ENCODE measurements around the gene ERBB2. TPM values are rescaled to one million over a fixed set of nuclear protein-coding genes. Genes with fewer than 3 reads are reported as not detected.

ERBB2 gene
- total RNA-seq (2014; rRNA removed; shearing (Covaris generic)) = 1.2 and 1.8 TPM in 2 replicates

DNA sequence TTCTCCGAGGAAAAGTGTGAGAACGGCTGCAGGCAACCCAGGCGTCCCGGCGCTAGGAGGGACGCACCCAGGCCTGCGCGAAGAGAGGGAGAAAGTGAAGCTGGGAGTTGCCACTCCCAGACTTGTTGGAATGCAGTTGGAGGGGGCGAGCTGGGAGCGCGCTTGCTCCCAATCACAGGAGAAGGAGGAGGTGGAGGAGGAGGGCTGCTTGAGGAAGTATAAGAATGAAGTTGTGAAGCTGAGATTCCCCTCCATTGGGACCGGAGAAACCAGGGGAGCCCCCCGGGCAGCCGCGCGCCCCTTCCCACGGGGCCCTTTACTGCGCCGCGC is at the start of gene ERBB2:
TSS of gene ERBB2 (plus strand) at position 247 of the 330 bp plus-strand sequence. CDS start 175 bp downstream, outside the sequence.
- DNase-seq (ENCODE audit: low read depth) = no peak

DNA sequence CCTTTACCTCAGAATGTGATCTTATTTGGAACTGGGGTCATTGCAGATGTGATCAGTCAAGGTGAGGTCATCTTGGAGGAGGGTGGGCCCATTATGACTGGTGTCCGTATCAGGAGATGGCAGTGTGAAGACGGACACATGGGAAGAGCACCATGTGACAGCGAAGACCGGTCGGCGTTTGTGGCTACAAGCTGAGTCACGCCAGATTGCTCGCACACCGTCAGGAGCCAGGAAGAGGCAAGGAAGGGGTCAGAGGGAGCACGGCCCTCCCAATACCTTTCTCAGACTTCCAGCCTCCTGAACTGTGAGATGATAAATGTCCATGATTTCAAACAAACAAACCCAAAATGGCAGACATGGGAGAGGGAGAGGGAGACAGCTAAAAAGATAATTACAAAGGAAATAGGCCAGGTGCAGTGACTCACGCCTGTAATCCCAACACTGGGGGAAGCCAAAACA is 49.7 kb upstream of the ERBB2 start:
- no peak for DNase-seq (ENCODE audit: low read depth)

DNA sequence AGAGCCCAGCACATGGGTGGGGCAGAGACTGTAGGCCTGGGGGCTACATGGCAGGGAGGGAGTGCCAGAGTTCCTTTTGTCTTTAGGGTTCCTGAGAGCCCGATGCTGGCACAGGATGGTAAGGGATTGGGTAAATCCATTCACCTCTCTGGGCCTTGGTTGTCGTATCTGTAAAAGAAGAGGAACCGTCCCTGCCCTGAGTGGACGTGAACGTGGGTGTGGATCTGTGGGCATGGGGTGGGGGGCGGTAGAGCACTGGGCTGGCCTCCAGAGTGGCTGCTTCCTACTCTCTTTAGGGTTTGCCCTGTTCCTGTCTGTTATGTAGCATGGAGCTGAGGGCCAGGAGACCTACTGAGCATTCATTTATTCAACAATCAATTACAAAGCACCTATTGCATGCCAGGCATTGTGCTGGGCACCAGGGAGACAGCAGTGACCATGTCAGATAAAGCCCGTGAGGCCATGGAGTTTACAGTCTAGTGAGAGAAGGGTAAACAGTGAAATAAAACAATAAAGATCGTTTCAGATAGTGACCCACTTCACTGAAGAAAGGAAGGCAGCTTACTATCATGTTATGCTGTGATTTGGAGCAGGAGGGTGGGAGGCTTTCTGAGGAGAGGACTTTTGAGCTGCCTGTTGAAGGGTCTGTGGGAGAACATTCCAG is 47.8 kb upstream of the ERBB2 start:
- DNase-seq (ENCODE audit: low read depth) = no peak

DNA sequence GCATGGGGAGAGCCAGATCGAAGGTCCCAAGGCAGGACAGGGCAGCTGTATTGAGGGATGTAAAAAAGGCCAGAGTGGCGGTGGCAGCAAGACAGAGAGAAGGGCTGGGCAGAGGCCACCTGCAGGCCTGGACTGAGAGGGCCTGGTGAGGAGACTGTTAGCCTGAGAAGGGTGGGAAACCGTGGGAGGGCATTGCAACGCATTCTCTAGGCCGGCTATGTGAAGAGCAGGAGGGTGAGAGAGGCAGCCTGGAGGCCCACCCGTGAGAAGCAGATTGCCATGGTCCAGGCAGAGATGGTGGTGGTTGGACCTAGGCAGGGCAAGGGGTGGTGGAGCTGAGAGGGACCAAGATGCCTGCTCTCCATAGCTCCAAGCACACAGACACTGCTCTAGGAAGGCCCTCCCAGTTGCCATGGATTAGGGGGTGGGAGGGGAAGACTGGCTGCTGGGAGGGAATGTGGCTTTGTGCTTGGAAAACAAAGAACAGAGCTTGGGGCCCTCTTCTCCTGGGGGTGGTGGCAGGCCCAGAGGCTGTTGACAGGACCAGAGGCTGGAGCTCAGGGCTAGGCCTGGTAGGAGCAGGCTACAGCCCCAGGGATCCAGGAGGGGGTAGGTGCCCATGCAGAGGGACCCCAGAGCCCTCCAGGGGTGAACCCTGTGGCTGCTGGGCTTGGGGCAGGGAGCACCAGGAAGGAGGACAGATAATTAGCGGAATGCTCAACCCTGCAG is 47.1 kb upstream of the ERBB2 start:
- DNase-seq (ENCODE audit: low read depth) = no peak

DNA sequence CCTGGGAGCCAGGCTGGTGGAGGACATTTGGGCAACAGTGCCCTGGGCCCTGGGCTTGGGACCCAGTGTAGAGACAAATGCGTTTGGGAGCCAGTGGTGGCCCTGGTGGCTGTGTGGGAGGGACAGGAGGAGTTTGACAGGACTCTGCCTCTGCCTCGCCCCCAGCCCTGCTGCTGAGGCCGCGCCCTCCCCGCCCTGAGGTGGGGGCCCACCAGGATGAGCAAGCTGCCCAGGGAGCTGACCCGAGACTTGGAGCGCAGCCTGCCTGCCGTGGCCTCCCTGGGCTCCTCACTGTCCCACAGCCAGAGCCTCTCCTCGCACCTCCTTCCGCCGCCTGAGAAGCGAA is 46.6 kb upstream of the ERBB2 start:
- DNase-seq (ENCODE audit: low read depth) = no peak

DNA sequence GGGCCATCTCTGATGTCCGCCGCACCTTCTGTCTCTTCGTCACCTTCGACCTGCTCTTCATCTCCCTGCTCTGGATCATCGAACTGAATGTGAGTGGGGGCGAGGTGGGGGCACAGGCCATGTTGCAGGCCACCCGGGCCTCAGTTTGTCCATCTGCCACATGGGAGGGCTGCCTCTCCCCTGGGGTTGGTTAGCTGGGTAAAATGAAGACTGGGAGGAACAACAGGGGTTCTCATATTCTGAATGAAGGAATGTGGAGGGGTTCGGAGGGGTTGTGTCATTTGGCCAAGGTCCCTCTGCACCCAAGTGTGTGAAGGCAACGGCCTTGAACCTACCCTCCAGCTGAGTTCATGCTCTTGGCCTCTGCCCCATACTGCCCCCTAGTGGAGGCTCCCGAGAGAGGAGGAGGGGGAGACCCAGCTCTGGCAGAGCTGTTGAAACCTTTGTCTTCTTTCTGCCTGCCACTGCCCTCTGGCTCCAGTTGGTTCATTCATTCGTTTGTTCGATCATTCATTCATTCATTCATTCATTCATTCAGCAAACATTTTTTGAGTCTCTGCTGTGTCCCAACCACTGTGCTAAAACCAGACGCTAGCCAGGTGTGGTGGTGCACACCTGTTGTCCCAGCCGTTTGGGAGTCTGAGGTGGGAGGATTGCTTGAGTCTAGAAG is 46.1 kb upstream of the ERBB2 start:
- DNase-seq (ENCODE audit: low read depth) = no peak

DNA sequence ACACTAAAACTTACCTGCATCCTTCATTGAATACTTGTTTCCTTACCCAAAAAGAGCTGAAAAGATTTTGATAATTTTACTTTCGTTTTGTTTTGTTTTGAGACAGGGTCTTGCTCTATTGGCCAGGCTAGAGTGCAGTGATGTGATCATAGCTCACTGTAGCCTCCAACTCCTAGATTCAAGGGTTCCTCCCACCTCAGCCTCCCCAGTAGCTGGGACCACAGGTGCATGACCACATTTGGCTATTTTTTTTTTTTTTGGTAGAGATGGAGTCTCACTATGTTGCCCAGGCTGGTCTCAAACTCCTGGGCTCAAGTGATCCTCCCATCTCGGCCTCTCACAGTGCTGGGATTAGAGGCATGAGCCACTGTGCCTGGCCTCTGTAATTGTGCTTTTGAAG is 44.8 kb upstream of the ERBB2 start:
- no peak for DNase-seq (ENCODE audit: low read depth)

DNA sequence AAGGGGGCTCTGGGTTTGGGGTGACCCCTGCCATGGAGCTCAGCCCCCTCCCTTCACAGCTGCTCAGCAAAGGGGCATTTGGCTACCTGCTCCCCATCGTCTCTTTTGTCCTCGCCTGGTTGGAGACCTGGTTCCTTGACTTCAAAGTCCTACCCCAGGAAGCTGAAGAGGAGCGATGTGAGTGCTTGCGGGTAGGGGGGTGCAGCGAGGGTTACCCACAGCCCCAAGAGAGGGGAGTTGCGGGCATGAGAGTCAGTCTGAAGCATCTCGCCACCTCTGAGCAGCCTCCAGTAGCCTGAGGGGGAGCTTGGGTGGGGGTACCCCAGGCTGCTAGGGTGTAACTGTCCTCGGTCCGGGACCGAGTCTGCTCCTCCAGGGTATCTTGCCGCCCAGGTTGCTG is 41.5 kb upstream of the ERBB2 start:
- DNase-seq (ENCODE audit: low read depth) = no peak

DNA sequence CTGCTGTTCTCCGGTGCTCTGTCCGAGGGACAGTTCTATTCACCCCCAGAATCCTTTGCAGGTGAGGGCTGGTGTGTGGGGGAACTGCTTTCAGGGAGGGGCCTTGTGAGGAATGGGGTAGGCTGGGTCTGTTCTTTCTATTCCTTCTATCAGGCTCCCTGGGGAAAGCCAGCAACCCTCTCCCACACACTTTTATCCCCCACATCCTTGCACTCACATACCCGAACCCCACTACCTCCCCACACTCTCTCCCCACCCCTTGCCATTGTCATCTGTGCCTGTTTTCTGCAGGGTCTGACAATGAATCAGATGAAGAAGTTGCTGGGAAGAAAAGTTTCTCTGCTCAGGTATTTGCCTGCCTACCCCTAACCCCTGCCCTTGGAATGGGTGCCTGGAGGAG is 41.1 kb upstream of the ERBB2 start:
- no peak for DNase-seq (ENCODE audit: low read depth)

DNA sequence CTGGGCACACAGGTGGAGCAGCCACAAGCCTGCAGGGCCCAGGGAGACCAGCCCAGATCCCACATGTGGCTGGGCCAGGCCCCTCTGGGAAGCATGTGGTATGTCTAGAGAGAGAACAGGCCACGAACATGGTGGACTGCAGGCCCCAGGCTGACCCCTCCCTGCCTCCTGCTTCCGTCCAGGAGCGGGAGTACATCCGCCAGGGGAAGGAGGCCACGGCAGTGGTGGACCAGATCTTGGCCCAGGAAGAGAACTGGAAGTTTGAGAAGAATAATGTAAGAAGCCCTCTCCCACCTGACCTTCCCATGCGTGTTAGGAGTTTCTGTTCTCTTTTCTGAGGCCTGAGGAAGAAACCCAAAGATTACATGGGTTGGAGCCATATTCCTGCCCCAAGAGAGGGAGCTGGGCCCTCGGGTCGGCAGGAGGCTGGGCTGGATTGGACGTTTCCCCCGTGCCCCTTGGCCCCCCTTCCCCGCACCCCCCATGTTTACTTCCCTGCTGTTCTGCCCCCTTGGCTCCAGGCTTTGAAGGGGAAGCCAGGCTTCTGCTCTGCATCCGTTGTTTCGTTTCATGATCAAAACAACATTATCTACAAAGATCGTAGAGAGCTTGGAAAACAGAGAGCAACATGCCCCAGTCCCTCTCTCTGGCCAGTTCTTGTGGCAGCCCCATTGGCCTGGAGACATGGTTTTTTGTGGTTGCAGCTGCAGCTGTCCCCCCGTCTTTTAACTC is 40.4 kb upstream of the ERBB2 start:
- DNase-seq (ENCODE audit: low read depth) = no peak

DNA sequence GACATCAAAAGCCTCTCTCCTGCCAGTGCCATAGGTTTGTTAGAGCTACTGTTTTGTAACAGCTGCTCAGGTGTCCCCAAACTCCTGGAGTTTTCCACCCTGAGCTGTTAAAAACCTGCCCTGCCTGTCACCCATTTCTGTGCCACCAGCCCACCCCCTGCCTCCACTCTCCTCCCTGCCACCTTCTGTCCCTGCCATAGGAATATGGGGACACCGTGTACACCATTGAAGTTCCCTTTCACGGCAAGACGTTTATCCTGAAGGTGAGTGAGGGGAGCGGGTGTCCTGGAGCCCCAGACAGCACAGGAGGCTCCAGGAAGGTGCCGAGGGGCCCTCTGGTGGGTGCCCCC is 39.9 kb upstream of the ERBB2 start:
- DNase-seq (ENCODE audit: low read depth) = no peak

DNA sequence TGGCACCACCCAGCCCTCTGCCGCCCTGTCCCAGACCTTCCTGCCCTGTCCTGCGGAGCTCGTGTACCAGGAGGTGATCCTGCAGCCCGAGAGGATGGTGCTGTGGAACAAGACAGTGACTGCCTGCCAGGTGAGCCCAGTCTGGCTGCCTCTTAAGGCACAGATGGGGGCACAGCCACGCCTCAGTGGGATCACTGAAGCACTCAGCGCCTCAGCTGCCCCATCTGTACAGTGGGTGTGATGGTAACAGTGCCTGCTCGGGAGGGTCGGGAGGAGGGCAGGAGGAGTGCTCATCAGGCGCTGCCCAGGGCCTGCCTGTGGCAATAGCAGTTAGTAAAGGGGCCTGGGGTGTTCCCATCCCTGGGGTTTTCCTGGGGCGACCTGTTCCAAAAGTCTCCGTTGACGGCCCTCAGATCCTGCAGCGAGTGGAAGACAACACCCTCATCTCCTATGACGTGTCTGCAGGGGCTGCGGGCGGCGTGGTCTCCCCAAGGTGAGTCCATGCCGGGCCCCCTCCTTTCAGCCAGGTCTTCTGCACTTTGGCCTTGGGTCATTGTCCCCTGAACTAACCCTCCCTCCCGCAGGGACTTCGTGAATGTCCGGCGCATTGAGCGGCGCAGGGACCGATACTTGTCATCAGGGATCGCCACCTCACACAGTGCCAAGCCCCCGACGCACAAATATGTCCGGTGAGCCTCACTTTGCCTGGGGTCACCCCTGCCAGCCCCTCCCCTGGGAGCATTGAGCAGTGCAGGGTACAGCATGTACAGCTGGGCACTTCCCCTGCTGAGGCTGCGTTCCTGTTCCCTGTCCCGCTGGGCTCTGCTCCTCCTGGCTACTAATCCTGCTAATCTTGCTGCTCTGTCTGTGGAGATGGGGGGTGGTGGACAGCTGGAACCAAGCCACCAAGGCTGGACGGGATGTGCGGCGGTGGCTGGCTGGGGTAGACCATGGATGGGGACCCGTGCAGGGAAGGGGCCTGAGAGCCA is 39.2 kb upstream of the ERBB2 start:
- DNase-seq (ENCODE audit: low read depth) = no peak

DNA sequence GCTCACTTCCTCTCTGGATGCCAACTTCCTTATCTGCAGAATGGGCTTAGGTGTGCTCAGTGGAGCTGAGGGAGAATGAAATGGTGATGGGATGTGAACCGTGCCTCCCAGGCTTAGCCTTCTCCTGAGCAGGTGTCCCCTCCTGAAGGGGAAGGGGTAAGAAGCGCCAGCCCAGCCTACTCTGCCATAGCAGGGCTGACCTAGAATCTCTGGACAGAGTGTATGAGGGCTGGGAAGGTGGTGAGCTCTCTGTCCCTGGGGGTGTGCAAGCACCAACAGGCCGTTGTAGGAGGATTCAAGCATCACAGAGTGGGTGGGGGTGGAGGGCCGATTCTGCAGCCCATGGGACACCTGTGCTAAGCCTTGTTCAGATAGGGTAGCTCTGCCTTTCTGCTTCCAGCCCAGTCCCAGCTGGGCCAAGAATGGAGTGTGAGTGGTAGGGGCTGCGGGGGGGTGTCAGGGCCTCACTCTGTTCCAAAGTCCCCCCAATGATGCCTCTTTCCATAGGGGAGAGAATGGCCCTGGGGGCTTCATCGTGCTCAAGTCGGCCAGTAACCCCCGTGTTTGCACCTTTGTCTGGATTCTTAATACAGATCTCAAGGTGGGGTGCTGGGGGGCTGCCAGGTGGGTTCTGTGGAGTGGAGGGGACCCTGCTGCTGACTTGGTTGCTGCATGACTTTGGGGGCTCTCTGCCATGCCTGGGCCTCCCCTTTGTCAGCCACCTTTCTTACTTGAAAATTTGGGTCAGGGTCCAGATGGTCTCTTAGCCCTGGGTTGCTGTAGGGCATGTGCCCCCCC is 37.9 kb upstream of the ERBB2 start:
- no peak for DNase-seq (ENCODE audit: low read depth)

DNA sequence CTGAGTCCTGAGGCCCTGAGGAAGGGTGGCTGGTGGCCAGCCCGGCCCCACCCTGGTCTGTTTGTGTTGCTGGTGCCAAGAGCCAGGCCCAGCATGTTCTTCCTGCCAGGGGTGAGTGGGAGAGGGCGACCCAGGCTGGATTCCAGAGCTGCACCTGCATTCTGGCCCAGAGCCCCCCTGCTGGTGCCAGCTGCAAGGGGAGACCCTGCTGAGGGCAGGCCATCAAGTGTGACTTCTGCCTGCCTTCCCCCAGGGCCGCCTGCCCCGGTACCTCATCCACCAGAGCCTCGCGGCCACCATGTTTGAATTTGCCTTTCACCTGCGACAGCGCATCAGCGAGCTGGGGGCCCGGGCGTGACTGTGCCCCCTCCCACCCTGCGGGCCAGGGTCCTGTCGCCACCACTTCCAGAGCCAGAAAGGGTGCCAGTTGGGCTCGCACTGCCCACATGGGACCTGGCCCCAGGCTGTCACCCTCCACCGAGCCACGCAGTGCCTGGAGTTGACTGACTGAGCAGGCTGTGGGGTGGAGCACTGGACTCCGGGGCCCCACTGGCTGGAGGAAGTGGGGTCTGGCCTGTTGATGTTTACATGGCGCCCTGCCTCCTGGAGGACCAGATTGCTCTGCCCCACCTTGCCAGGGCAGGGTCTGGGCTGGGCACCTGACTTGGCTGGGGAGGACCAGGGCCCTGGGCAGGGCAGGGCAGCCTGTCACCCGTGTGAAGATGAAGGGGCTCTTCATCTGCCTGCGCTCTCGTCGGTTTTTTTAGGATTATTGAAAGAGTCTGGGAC is 37.1 kb upstream of the ERBB2 start:
- no peak for DNase-seq (ENCODE audit: low read depth)

DNA sequence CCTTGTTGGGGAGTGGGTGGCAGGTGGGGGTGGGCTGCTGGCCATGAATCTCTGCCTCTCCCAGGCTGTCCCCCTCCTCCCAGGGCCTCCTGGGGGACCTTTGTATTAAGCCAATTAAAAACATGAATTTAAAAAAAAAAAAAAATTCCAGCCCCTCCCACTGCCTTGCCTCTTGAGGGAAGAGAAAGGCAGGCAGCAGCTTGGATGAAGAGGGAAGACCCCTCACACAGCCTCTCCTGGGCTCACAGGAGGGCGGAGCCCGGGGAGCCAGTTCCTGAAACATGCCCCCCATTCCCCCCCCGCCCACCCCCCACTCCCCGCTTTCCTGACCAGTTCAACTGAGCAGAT is 36.5 kb upstream of the ERBB2 start:
- no peak for DNase-seq (ENCODE audit: low read depth)

DNA sequence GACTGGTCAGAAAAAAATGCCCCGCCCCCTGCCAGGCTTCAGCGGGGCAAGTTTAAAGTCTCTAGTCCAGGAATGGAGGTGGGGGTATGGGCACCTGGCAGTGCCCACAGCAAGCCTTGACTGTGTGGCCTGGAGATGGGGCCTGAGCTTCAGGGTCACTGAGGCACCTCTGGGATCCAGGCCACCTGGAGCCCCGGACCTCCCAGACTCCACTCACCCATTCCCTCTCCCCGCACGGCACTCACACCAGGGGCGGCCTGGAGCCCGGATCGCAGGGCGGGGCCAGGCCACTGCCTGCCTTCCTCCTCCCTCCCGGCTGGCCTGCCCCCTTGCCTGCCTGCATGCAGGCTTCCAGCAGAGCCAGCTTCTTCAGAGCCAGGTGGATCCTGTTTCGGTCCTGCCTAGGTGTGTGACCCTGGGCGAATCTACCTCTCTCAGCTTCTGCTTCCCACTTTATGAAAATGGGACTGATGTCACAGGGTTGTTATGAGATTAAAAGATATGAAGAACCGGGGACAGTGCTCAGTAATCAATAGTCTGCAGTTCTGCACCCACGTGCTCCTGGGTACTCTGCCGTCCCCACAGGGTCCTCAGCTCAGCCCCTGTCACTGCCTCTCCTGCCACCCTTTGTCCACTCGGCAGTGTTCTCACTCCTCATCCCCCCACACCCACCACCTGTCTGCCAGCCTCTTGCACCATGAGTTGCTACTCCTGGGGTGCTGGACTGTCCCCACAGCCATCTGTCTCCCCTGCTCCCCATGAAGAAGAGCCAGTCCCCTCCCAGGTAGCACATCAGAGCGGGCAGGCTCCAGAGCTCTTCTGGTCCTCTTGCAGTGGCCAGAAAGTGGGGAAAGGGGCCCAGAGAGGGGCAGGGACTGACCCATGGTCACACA is 35.9 kb upstream of the ERBB2 start:
- no peak for DNase-seq (ENCODE audit: low read depth)

DNA sequence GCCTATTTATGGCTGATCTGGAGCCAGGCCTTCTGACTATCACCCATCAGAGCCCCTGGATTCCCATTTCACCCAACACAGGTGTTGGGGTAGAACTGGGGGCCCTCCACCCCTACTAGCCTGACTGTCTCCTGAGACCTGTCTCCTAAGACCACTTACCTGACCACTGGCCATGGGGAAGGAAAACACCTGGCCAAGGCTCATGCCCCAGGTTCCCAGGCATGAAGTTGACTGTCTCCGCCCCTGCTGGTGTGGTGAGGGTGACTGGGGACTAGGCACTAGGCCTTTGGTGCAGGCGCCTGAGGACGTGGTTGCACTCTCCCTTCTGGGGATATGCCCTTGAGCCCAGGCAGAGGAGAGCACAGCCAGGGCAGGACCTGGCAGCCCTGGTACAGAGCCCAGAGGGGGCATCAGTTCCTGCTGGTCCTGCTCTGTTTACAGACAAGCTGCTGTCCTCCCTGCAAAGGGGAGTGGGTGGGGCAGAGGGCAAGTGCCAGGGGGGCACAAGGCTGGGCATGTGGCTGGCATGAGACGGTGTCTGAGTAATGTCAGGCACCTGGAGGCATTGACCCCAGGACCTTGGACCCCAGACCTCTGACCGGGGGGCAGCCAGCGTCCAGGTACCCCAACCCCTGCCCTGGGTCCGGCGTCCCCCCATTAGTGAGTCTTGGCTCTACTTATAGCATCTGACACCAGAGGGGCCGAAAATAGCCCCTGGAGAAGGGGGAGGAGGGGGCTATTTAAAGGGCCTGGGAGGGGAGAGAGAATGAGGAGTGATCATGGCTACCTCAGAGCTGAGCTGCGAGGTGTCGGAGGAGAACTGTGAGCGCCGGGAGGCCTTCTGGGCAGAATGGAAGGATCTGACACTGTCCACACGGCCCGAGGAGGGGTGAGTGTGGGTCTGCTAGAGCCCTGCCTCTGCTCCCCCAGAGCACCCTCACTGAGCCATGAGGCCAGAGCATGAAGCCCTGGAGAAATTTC is 35.0 kb upstream of the ERBB2 start, which contains the start of gene TCAP:
TSS of gene TCAP (plus strand) at position 769 of the 981 bp plus-strand sequence. CDS start at position 780, 11 bp downstream.
- DNase-seq (ENCODE audit: low read depth) = no peak

Measured in M059J (cell line).